Naive B cell (primary cell): ENCODE measurements around the gene CT47A7. TPM values are rescaled to one million over a fixed set of nuclear protein-coding genes. Genes with fewer than 3 reads are reported as not detected.
A peak's percentile ranks its signal among the peaks of the same experiment; 100 is the strongest.
"Not testable (repeated sequence)": the region's sequence is repeated elsewhere in the genome, so short reads cannot be mapped to it uniquely, and the experiment has no call there.

Experiments used
- ATAC-seq, 2 donors: fragments of 150-1000 bp; cut with Tn5 transposase; 2 replicates each; pipeline ENCODE4 v1.10.0; 2021; ENCODE audit warnings: low read depth in 2 of 2, mild to moderate bottlenecking in 2 of 2, moderate library complexity in 2 of 2
- DNase-seq: peaks from one replicate; pipeline ENCODE4 v3.0.0; 2022
- H3K27ac Mint-ChIP-seq, 6 donors: one replicate each; pipeline ENCODE4 v1.8.0; 2020 to 2022; ENCODE audit warnings: mild to moderate bottlenecking in 6 of 6, mixed read lengths in 6 of 6, moderate library complexity in 5 of 6, inconsistent platforms in 2 of 6
- H3K27me3 Mint-ChIP-seq, 3 donors: one replicate each; pipeline ENCODE4 v1.8.0; 2021 to 2022; ENCODE audit warnings: mixed read lengths in 3 of 3, mild to moderate bottlenecking in 1 of 3
- H3K36me3 Mint-ChIP-seq, 2 donors: one replicate each; pipeline ENCODE4 v1.8.0; 2020 to 2022; ENCODE audit warnings: mixed read lengths in 2 of 2, inconsistent platforms in 1 of 2, mild to moderate bottlenecking in 1 of 2
- H3K4me1 Mint-ChIP-seq, 3 donors: one replicate each; pipeline ENCODE4 v1.8.0; 2020 to 2022; ENCODE audit warnings: mixed read lengths in 3 of 3, inconsistent platforms in 1 of 3, mild to moderate bottlenecking in 1 of 3, moderate library complexity in 1 of 3
- H3K4me3 Mint-ChIP-seq, 8 donors: one replicate each; pipeline ENCODE4 v1.8.0; 2020 to 2022; ENCODE audit warnings: mild to moderate bottlenecking in 8 of 8, mixed read lengths in 8 of 8, moderate library complexity in 8 of 8, inconsistent platforms in 2 of 8
- H3K9me3 Mint-ChIP-seq, 7 donors: one replicate each; pipeline ENCODE4 v1.8.0; 2020 to 2022; ENCODE audit warnings: mixed read lengths in 7 of 7, mild to moderate bottlenecking in 5 of 7, inconsistent platforms in 2 of 7, moderate library complexity in 1 of 7
- polyA plus RNA-seq, 6 donors: library from polyadenylated mRNA; unstranded; fragments of 300-500 nt; fragmentation: Illumina TruSeq; gene quantifications; one replicate each; pipeline ENCODE4 v1.2.3, GENCODE V29; 2021; ENCODE audit warnings: low read depth in 6 of 6

The CT47A7 gene
- not detected for polyA plus RNA-seq

DNA sequence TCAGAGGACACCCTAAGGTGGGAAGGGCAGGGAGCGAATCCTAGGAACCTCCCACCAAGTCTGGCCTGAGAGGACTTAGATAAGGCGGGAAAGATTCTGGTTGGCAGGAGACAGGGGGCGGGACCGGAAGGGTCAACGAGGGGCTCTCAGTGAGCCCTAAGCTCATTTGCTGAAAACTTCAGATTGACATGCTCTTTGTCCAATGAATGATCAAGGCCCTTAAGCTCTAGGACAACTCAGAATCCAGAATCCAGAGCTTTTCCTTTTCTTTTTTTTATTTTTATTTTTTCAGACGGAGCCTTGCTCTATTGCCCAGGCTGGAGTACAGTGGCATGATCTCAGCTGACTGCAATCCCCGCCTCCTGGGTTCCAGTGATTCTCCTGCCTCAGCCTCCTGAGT lies at the start of gene CT47A7:
Gene CT47A7 (minus strand): TSS at position 101 of the 400 bp plus-strand sequence. CDS start 255 bp downstream, outside the sequence.
- H3K4me1 Mint-ChIP-seq, DNase-seq, H3K27me3 Mint-ChIP-seq, H3K9me3 Mint-ChIP-seq, H3K36me3 Mint-ChIP-seq, H3K27ac Mint-ChIP-seq, ATAC-seq, H3K4me3 Mint-ChIP-seq: not testable (repeated sequence)

DNA sequence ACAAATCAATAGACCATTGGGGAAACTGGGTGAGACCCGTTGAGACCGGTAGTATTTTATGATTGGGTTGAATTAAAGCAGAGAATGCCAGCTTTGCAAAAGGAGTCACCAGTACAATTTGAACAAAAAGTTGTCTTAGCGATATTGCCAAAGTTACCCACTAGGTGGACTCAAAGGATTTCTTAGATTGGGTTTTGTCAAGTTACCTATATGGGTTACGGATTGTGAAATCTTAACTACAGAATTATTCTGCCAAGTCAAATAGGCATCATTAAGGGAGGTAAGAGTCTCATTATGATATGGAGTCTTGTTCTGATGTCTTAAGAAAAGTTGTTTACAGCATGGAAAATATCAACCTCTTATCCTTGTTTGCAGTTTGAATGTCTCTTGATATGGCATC lies 44.2 kb upstream of the CT47A7 start:
- Mint-ChIP-seq H3K27me3 (no peaks in the 10 kb centered on the region), H3K27ac (no peak overlapping the region), H3K9me3 (peaks cover 0 to 5% (median 0%) of the 10 kb centered on the region in 7 donors), H3K4me1 (peaks cover 11 to 13% (median 12%) of the 10 kb centered on the region in 3 donors), H3K4me3 (no peak overlapping the region), H3K36me3 (no peaks in the 10 kb centered on the region)
- DNase-seq (no peak), ATAC-seq (no peak)

DNA sequence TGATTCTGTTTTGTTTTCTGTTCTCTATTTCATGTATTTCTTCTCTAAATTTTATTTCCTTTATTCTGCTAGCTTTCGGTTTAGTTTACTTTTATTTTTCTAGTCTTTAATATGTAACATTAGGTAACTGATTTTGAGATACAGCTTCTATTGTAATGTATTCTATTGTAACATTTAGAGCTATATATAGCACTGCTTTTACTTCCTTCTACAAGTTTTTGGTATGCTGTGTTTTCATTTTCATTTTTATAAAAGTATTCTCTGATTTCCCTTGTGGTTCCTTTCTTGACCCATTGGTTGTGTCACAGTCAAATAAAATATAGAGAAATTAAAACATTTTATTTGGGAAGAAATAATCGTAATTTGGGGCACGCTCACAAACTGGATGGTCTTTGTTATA lies 43.0 kb upstream of the CT47A7 start:
- no peak for DNase-seq
- peak in 1 of 2 donors; percentile 32 for ATAC-seq
- H3K9me3 Mint-ChIP-seq: peaks cover 0 to 5% (median 0%) of the 10 kb centered on the region in 7 donors
- peak overlapping the region; percentile 31 to 98 (median 70) for H3K27ac Mint-ChIP-seq
- peaks cover 11 to 13% (median 12%) of the 10 kb centered on the region in 3 donors for H3K4me1 Mint-ChIP-seq
- H3K27me3 Mint-ChIP-seq: no peaks in the 10 kb centered on the region
- H3K4me3 Mint-ChIP-seq: peak overlapping the region in 5 of 8 donors; percentile 4 to 70 (median 6)
- H3K36me3 Mint-ChIP-seq: no peaks in the 10 kb centered on the region

DNA sequence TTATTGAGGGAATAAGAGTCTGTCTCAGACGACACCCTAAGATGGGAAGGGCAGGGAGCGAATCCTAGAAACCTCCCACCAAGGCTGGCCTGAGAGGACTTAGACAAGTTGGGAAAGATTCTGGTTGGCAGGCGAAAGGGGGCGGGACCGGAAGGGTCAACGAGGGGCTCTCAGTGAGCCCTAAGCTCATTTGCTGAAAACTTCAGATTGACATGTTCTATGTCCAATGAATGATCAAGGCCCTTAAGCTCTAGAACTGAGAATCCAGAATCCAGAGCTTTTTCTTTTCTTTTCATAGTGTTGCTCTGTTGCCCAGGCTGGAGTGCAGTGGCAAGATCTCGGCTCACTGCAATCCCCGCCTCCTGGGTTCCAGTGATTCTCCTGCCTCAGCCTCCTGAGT lies 29.3 kb upstream of the CT47A7 start, which contains the start of gene CT47A1:
Gene CT47A1 (minus strand): TSS at position 101 of the 400 bp plus-strand sequence. CDS start 231 bp downstream, outside the sequence.
- not testable (repeated sequence) for H3K36me3 Mint-ChIP-seq, DNase-seq, ATAC-seq, H3K9me3 Mint-ChIP-seq, H3K27ac Mint-ChIP-seq, H3K4me3 Mint-ChIP-seq, H3K4me1 Mint-ChIP-seq
- peaks cover 0 to 12% (median 0%) of the 10 kb centered on the region in 3 donors for H3K27me3 Mint-ChIP-seq

Other genes starting within 250 kb of the CT47A7 start
- not detected for gene CT47B1, start 80.7 kb downstream of the CT47A7 start, polyA plus RNA-seq
- gene CT47A11, start 19.4 kb downstream of the CT47A7 start, polyA plus RNA-seq: not detected
- not detected for gene CT47A10, start 14.6 kb downstream of the CT47A7 start, polyA plus RNA-seq
- not detected for gene CT47A9, start 9.7 kb downstream of the CT47A7 start, polyA plus RNA-seq
- gene CT47A8, start 4.9 kb downstream of the CT47A7 start, polyA plus RNA-seq: not detected
- gene CT47A6, start 4.9 kb upstream of the CT47A7 start, polyA plus RNA-seq: not detected
- not detected for gene CT47A5, start 9.7 kb upstream of the CT47A7 start, polyA plus RNA-seq
- not detected for gene CT47A4, start 14.6 kb upstream of the CT47A7 start, polyA plus RNA-seq
- not detected for gene CT47A3, start 19.5 kb upstream of the CT47A7 start, polyA plus RNA-seq
- not detected for gene CT47A2, start 24.3 kb upstream of the CT47A7 start, polyA plus RNA-seq
- not detected for gene CT47A1, start 29.2 kb upstream of the CT47A7 start, polyA plus RNA-seq
- under 1 TPM; 0.19 to 0.55 (median 0.42) TPM for gene GLUD2, start 91.0 kb upstream of the CT47A7 start, polyA plus RNA-seq